ENCODE results near the gene ZNF423.

Gene ZNF423

GRCh38 chr16:49552313-49552928 lies 303.5 kb downstream of the ZNF423 start:
- no peak for DNase-seq (ENCODE audit: low read depth)

- DNase-seq (ENCODE audit: low read depth) = no peak
Measured at GRCh38 chr16:49550666-49551065, 305.2 kb downstream of the ZNF423 start.

- DNase-seq (ENCODE audit: low read depth) = no peak
Measured at GRCh38 chr16:49550140-49550539, 305.8 kb downstream of the ZNF423 start.

GRCh38 chr16:49548325-49548970 lies 307.5 kb downstream of the ZNF423 start:
- DNase-seq (ENCODE audit: low read depth) = no peak

- no peak for DNase-seq (ENCODE audit: low read depth)
Measured at GRCh38 chr16:49547448-49547847, 308.5 kb downstream of the ZNF423 start.

GRCh38 chr16:49546735-49547134 lies 309.2 kb downstream of the ZNF423 start:
- DNase-seq (ENCODE audit: low read depth) = no peak

GRCh38 chr16:49545741-49546448 lies 310.0 kb downstream of the ZNF423 start:
- no peak for DNase-seq (ENCODE audit: low read depth)

GRCh38 chr16:49545243-49545642 lies 310.7 kb downstream of the ZNF423 start:
- no peak for DNase-seq (ENCODE audit: low read depth)

GRCh38 chr16:49544828-49545227 lies 311.1 kb downstream of the ZNF423 start:
- DNase-seq (ENCODE audit: low read depth) = no peak

GRCh38 chr16:49543631-49543946 lies 312.3 kb downstream of the ZNF423 start:
- DNase-seq (ENCODE audit: low read depth) = no peak

- no peak for DNase-seq (ENCODE audit: low read depth)
Measured at GRCh38 chr16:49542946-49543630, 312.8 kb downstream of the ZNF423 start.

GRCh38 chr16:49542391-49542891 lies 313.5 kb downstream of the ZNF423 start:
- no peak for DNase-seq (ENCODE audit: low read depth)

- DNase-seq (ENCODE audit: low read depth) = no peak
Measured at GRCh38 chr16:49540836-49541235, 315.1 kb downstream of the ZNF423 start.

GRCh38 chr16:49539758-49540157 lies 316.2 kb downstream of the ZNF423 start:
- DNase-seq (ENCODE audit: low read depth) = no peak

GRCh38 chr16:49537924-49538459 lies 317.9 kb downstream of the ZNF423 start:
- DNase-seq (ENCODE audit: low read depth) = no peak

GRCh38 chr16:49534901-49535610 lies 320.9 kb downstream of the ZNF423 start:
- no peak for DNase-seq (ENCODE audit: low read depth)

GRCh38 chr16:49533422-49533821 lies 322.5 kb downstream of the ZNF423 start:
- no peak for DNase-seq (ENCODE audit: low read depth)

GRCh38 chr16:49532873-49533272 lies 323.0 kb downstream of the ZNF423 start:
- no peak for DNase-seq (ENCODE audit: low read depth)

- DNase-seq (ENCODE audit: low read depth) = no peak
Measured at GRCh38 chr16:49531931-49532840, 323.7 kb downstream of the ZNF423 start.

GRCh38 chr16:49531425-49531824 lies 324.5 kb downstream of the ZNF423 start:
- DNase-seq (ENCODE audit: low read depth) = no peak

All from stromal cell of bone marrow (primary cell).